Activated T-cell treated with anti-CD3 and anti-CD28 coated beads, Interleukin-2, amount 50 U/mL, for 48 hours (primary cell): ENCODE measurements around the gene PRPS1.
A peak's percentile ranks its signal among the peaks of the same experiment; 100 is the strongest.
"Not testable (repeated sequence)": the region's sequence is repeated elsewhere in the genome, so short reads cannot be mapped to it uniquely, and the experiment has no call there.

ENCODE experiments used
- DNase-seq, 2 experiments: peaks; one replicate each; pipeline ENCODE4 v3.0.0-alpha.2; 2020

The PRPS1 gene

GRCh38 chrX:107627838-107628661 is at the start of gene PRPS1:
TSS of gene PRPS1 (plus strand) at chrX:107628510. CDS start at chrX:107628629, 119 bp downstream.
- peak; percentile 86 to 89 for DNase-seq

- no peak for DNase-seq
Observed at GRCh38 chrX:107579956-107580355, 48.4 kb upstream of the PRPS1 start.

- no peak for DNase-seq
Observed at GRCh38 chrX:107581923-107582322, 46.4 kb upstream of the PRPS1 start.

GRCh38 chrX:107589243-107589642 is 39.1 kb upstream of the PRPS1 start:
- DNase-seq = no peak

- DNase-seq = no peak
Observed at GRCh38 chrX:107596651-107597050, 31.7 kb upstream of the PRPS1 start.

- no peak for DNase-seq
Observed at GRCh38 chrX:107597264-107597663, 31.0 kb upstream of the PRPS1 start.

- no peak for DNase-seq
Observed at GRCh38 chrX:107597791-107598190, 30.5 kb upstream of the PRPS1 start.

GRCh38 chrX:107599450-107599861 is 28.9 kb upstream of the PRPS1 start:
- DNase-seq = no peak

- DNase-seq = no peak
Observed at GRCh38 chrX:107600366-107600765, 27.9 kb upstream of the PRPS1 start.

- no peak for DNase-seq
Observed at GRCh38 chrX:107601326-107601725, 27.0 kb upstream of the PRPS1 start.

- no peak for DNase-seq
Observed at GRCh38 chrX:107601759-107602158, 26.6 kb upstream of the PRPS1 start.

GRCh38 chrX:107602694-107603239 is 25.5 kb upstream of the PRPS1 start:
- DNase-seq = no peak

- no peak for DNase-seq
Observed at GRCh38 chrX:107603429-107604159, 24.7 kb upstream of the PRPS1 start.

- DNase-seq = not testable (repeated sequence)
Observed at GRCh38 chrX:107609061-107609460, 19.2 kb upstream of the PRPS1 start.

GRCh38 chrX:107610667-107611066 is 17.6 kb upstream of the PRPS1 start:
- no peak for DNase-seq

GRCh38 chrX:107619885-107620322 is 8.4 kb upstream of the PRPS1 start:
- DNase-seq = no peak

GRCh38 chrX:107624893-107625292 is 3.4 kb upstream of the PRPS1 start:
- DNase-seq = no peak

GRCh38 chrX:107625739-107626138 is 2.6 kb upstream of the PRPS1 start:
- DNase-seq = no peak

- no peak for DNase-seq
Observed at GRCh38 chrX:107626481-107626880, 1.8 kb upstream of the PRPS1 start.

- DNase-seq = no peak
Observed at GRCh38 chrX:107626916-107627315, 1.4 kb upstream of the PRPS1 start.

GRCh38 chrX:107628662-107629539 is 591 bp downstream of the PRPS1 start:
- DNase-seq = peak; percentile 65 to 66

- DNase-seq = no peak
Observed at GRCh38 chrX:107629540-107629909, 1.2 kb downstream of the PRPS1 start.
